ENCODE data around the gene CCDC102A.
"Not testable (repeated sequence)": the region's sequence is repeated elsewhere in the genome, so short reads cannot be mapped to it uniquely, and the experiment has no call there.

CCDC102A gene

DNA sequence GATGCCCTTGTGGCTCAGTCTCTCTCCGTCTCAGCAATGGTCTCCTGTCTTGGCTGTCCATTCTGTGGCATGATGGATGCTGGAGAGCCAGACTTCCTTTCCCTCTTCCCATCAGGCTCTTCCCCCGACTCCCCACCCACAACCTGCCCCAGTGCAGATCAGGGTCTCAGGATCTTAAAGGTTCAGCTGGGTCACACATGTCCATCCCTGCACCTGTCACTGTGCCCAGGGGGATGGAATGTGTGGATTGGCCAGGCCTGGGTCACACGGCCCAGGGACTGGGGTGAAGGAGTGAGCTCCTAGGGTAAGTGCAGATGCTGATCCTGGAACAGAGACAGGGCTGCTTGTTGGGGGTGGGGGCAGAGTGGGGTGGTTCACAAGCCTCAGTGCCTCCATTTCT, 29.1 kb upstream of the CCDC102A start:
- DNase-seq (ENCODE audit: low read depth, low spot score) = no peak

GRCh38 chr16:57564571-57565270, 28.4 kb upstream of the CCDC102A start:
- DNase-seq (ENCODE audit: low read depth, low spot score) = peak; percentile 50

GRCh38 chr16:57563761-57564160, 27.4 kb upstream of the CCDC102A start:
- DNase-seq (ENCODE audit: low read depth, low spot score) = no peak

- DNase-seq (ENCODE audit: low read depth, low spot score) = no peak
Measured at GRCh38 chr16:57563487-57563750, 27.0 kb upstream of the CCDC102A start.

DNA sequence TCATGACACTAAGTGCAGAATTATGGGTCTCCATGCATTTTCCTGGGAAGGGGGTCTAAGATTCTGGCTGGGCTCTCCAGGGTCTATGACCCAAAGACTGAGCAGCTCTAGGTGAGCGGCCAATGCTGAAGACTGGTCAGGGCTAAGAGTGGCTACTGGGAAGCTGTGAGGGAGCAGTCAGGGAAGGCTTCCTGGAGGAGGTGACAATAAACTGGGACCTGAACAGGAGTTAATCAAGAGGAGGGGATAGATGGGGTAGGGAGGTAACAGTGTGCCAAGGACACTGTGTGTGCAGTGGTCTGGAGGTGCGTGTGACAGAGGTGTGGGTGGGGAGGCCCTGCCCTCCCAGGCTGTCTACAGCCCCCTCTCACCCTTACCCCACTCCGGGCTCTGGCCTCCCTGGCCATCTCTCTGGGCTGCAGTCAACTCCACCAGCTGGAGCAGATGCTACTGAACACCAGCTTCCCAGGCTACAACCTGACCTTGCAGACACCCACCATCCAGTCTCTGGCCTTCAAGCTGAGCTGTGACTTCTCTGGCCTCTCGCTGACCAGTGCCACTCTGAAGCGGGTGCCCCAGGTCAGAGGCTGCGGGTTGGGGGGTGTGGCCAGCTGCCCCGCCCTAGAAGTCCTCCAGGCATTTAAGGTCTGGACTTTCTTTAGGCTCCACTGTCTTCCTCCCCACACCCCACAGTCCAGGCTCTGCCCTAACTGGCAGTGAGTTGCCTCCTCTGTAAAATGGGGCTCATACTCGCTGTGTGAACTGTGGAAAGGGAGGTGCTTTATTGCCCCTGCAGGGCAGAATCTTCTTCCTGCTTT, 26.5 kb upstream of the CCDC102A start:
- DNase-seq (ENCODE audit: low read depth, low spot score) = no peak

- no peak for DNase-seq (ENCODE audit: low read depth, low spot score)
Measured at GRCh38 chr16:57562066-57562465, 25.7 kb upstream of the CCDC102A start.

GRCh38 chr16:57559072-57559790, 22.9 kb upstream of the CCDC102A start:
- DNase-seq (ENCODE audit: low read depth, low spot score) = no peak

DNA sequence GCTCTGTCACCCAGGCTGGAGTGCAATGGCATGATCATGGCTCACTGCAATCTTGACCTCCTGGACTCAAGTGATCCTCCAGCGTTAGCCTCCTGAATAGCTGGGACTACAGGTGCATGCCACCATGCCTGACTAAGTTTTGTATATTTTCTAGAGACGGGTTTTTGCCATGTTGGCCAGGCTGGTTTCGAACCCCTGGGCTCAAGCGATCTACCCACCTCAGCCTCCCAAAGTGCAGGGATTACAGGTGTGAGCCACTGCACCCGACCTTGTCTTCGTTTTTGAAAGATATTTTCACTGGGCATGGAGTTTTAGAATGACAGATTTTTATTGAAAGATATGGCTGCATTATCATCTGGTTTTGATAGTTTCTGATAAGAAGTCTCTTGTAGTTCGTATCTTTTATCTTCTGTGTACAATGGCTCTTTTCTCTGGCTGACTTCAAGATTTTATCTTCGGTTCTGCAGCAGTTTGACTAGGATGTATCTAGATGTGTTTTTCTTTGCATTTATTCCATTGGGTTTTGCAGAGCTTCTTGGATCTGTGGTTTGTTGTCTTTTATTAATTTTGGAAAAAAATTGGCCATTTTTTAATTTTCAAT, 20.7 kb upstream of the CCDC102A start:
- DNase-seq (ENCODE audit: low read depth, low spot score) = no peak

GRCh38 chr16:57555831-57556230, 19.5 kb upstream of the CCDC102A start:
- DNase-seq (ENCODE audit: low read depth, low spot score) = no peak

GRCh38 chr16:57551057-57551456, 14.7 kb upstream of the CCDC102A start:
- DNase-seq (ENCODE audit: low read depth, low spot score) = no peak

- DNase-seq (ENCODE audit: low read depth, low spot score) = no peak
Measured at GRCh38 chr16:57549730-57550129, 13.4 kb upstream of the CCDC102A start.

DNA sequence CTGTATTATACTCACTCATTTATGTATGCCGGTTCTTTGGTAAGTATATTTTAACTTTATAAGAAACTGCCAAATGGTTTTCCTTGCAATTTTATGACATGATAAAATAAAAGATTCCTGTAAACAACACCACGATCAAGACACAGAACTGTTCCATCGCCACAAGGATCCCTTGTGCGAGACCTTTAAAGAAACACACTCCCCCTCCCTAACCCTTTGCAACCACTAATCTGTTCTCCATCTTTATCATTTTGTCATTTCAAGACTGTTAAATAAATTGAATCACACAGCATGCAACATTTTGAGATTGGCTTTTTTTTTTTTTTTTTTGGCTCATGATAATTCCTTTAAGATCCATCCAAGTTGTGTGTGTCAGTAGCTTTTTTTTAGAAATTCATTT, 12.0 kb upstream of the CCDC102A start:
- DNase-seq (ENCODE audit: low read depth, low spot score) = no peak

DNA sequence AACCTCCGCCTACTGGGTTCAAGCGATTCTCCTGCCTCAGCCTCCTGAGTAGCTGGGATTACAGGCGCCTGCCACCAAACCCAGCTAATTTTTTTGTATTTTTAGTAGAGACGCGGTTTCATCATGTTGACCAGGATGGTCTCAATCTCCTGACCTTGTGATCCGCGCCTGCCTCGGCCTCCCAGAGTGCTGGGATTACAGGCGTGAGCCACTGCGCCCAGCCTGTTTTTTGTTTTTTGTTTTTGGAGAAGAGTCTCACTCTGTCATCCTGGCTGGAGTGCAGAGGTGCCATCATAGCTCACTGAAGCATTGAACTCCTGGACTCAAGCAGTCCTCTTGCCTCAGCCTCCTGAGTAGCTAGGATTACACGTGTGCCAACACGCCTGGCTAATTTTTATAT, 11.2 kb upstream of the CCDC102A start:
- not testable (repeated sequence) for DNase-seq (ENCODE audit: low read depth, low spot score)

DNA sequence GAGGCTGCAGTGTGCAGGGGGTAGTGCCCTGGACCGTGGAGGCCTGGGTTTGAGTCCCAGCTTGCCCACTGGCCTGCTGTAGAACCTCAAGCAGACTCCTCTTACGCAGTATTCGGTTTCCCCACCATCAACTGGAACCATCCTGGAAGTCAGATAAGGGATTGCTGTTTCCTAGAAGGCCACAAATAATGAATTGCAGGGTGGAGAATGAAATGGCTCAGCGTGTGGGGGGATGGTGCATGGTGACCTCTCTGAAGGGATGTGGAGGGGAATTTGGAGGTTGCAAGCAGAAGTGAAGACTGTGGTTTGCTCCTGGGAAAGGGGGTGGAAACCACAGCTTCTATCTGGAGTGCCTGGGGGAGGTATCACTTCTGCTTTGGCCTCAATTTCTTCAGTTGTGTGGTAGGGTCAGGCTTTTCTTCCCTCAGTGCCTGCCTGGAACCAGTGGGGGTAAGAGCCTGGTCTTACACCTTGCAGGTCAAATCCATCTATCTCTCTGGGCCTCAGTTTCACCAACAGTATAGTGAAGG, 7.8 kb upstream of the CCDC102A start:
- no peak for DNase-seq (ENCODE audit: low read depth, low spot score)

GRCh38 chr16:57541754-57542435, 5.5 kb upstream of the CCDC102A start:
- no peak for DNase-seq (ENCODE audit: low read depth, low spot score)

DNA sequence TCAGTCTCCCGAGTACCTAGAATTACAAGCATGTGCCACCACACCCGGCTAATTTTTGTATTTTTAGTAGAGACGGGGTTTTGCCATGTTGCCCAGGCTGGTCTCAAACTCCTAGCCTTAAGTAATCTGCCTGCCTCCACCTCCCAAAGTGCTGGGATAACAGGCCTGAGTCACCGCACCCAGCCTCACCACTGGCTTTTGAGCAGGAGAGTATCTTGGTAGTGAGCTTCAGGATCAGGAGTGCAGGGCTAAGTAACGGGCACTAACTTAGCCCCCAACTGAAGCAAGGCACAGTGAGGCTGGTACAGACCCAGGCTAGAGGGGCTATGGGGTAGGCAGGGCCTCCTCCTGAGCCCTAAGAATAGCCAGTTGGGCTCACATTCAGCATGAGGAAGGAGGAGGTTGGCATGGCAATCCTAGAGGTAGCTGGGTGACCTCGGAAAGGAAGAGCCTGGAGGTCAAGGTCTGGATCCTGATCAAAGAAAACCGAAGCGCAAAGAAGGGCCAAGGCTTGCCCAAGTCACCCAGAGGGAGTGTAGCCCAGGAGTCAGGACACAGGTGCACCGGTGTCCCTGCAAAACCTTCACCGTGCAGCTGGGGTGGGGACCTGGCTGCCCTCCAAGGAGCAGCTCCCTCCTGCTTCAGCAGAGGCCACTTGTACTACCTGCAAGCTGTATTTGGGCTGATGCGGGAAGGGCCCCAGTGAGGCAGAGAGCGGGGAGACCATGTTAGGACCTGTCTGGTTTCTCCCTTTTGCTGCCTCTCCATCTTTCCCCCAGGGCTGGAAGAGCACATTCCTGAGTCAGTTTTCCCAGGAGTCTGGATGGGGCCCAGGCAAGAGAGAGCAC, 4.8 kb upstream of the CCDC102A start:
- no peak for DNase-seq (ENCODE audit: low read depth, low spot score)

- DNase-seq (ENCODE audit: low read depth, low spot score) = no peak
Measured at GRCh38 chr16:57540387-57540786, 4.0 kb upstream of the CCDC102A start.

DNA sequence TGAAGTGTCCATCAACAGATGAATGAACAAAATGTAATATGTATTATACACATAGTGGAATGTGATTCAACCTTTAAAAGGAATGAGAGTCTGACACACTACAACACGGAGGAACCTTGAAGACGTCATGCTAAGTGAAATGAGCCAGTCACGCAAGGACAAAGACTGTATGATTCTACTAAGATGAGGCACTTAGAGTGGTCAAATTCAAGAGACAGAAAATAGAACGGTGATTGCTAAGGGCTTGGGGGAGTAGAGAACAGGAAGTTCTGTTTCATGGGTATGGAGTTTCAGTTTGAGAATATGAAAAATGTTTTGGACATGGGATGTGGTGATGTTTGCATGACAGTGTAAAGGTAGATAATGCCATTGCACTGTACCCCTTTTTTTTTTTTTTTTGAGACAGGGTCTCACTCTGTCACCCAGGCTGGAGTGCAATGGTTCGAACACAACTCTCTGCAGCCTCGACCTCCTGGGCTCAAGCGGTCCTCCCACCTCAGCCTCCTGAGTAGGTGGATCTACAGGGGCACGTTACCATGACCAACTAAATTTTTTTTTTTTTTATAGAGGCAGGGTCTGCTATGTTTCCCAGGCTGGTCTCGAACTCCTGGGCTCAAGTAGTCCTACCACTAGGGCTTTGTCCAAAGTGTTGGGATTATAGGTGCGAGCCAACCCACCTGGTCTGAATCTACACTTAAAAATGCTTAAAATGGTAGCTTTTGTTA, 2.9 kb upstream of the CCDC102A start:
- DNase-seq (ENCODE audit: low read depth, low spot score) = no peak

DNA sequence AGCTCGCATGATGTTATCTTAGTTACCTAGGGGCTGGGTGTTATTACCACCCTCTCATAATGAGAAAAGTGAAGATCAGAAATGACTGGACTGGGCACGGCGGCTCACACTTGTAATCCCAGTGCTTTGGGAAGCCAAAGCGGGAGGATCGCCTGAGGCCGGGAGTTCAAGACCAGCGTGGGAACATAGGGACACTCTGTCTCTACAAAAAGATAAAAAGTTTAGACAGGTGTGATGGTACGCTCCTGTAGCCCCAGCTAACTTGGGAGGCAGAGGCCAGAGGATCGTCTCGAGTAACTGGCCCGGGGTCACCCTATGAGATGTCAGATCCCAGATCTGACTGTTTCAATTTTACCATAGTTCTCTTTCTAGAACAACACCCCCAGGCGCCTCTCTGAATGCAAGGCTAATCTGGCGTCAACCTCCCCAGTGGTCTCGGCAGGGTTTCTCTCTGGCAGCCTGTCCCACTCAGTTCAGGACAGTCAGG, 1.9 kb upstream of the CCDC102A start:
- no peak for DNase-seq (ENCODE audit: low read depth, low spot score)

All from astrocyte of the hippocampus (primary cell).